Colonic mucosa (tissue), 4 donors: ENCODE data around the gene PGM3. TPM values are rescaled to one million over a fixed set of nuclear protein-coding genes. Genes with fewer than 3 reads are reported as not detected.

Experiments used
- DNase-seq: peaks from one replicate; pipeline ENCODE4 v3.0.0-alpha.2; 2020
- H3K27ac ChIP-seq: fragments of 200-600 bp; one replicate; pipeline ENCODE4 v1.8.0; 2021
- H3K27me3 ChIP-seq: fragments of 200-600 bp; one replicate; pipeline ENCODE4 v1.8.0; 2021
- H3K36me3 ChIP-seq: fragments of 200-600 bp; one replicate; pipeline ENCODE4 v1.8.0; 2021
- H3K4me1 ChIP-seq: fragments of 200-600 bp; one replicate; pipeline ENCODE4 v1.8.0; 2021; ENCODE audit warnings: mild to moderate bottlenecking
- H3K4me3 ChIP-seq: fragments of 200-600 bp; one replicate; pipeline ENCODE4 v1.8.0; 2021
- H3K9ac ChIP-seq, 2 donors: one replicate each; pipeline ENCODE4 v1.7.0; 2013; ENCODE audit warnings: control low read depth in 2 of 2, low read depth in 2 of 2, low read length in 2 of 2
- H3K9me3 ChIP-seq: fragments of 200-600 bp; one replicate; pipeline ENCODE4 v1.8.0; 2021
- CTCF ChIP-seq: fragments of 200-600 bp; IDR thresholded peaks from one replicate; pipeline ENCODE4 v1.8.0; 2022; ENCODE audit warnings: antibody characterized with exemption, mild to moderate bottlenecking
- intact Hi-C: fragments of 100-400 bp; cut with DNase I; formaldehyde crosslinking; loops from one replicate; pipeline ENCODE4 v1.14.1; 2022
- total RNA-seq, 2 donors: library from RNA; stranded (reverse); fragmentation: NEBNext Ultra II Directional in 1 of 2; extraction: Animal tissue kit (Norgen Biotek cat#: 25700) in 1 of 2; gene quantifications; one replicate each; pipeline ENCODE4 v1.2.1, GENCODE V29; 2021
- donor health status: healthy.
- donor health status: DM: no; HTN: no; CAD: no.
- donor health status: DM: no; HTN: no; CAD: no.

Gene PGM3
- total RNA-seq, 2 donors from 2014 or later: 52.8 to 57.0 TPM

GRCh38 chr6:83180426-83180950, 12.6 kb downstream of the PGM3 start:
- no peak overlapping the region for H3K9ac ChIP-seq
- peaks cover 3% of the 10 kb centered on the region for H3K36me3 ChIP-seq
- no peaks in the 10 kb centered on the region for H3K27me3 ChIP-seq
- no peak for DNase-seq
- no peak overlapping the region for H3K27ac ChIP-seq
- H3K4me3 ChIP-seq: no peak overlapping the region
- H3K4me1 ChIP-seq: no peaks in the 10 kb centered on the region
- TF ChIP-seq CTCF: no peak
- no peaks in the 10 kb centered on the region for H3K9me3 ChIP-seq
- intact Hi-C loops: no loop called here

DNA sequence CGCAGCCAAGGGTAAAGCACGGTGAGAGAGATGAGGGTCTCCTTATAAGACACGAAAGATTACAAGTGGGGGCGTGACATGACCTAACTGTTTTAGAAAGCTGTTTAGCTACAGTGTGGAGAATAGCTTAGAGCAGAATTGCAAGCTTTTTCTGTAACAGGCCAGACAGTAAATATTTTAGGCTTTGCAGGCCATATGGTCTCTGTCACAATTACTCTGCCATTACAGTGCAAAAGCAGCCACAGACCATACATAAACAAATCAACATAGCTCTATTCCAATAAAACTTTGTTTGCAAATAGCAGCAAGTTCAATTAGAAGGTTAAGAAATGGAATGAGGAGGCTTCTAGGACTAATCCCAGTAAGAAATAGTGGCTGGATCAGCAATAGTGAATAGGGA, 16.8 kb downstream of the PGM3 start:
- no peaks in the 10 kb centered on the region for H3K9me3 ChIP-seq
- intact Hi-C loops: no loop called here
- H3K27me3 ChIP-seq: no peaks in the 10 kb centered on the region
- H3K27ac ChIP-seq: no peak overlapping the region
- H3K4me3 ChIP-seq: no peak overlapping the region
- DNase-seq: no peak
- H3K36me3 ChIP-seq: peaks cover 12% of the 10 kb centered on the region
- no peak overlapping the region for H3K9ac ChIP-seq
- no peak for TF ChIP-seq CTCF
- H3K4me1 ChIP-seq: no peaks in the 10 kb centered on the region

DNA sequence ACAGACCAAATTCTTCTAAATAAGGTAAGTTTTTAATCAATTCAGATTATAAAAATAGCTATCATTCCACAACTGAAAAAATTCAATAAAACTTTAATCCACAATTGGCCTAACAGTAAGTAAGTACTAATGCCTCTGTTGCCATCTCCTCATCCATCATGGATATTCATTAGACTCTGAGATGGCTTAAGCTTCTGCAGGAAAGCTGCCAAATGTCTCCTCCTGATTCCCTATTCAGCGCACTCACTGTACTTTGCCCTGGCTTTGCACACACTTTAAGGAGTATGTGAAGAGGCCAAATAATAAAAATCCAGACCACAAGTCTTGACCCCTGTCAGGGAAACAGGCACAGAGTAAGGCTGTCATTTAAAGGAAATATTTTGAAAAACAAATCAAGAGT, 23.6 kb downstream of the PGM3 start:
- Histone ChIP-seq H3K27ac (no peak overlapping the region), H3K36me3 (peaks cover 35% of the 10 kb centered on the region)

GRCh38 chr6:83169106-83169505, 24.0 kb downstream of the PGM3 start:
- intact Hi-C loops: no loop called here
- no peak for DNase-seq
- Histone ChIP-seq H3K4me3 (no peak overlapping the region), H3K27ac (no peak overlapping the region), H3K27me3 (no peaks in the 10 kb centered on the region), H3K36me3 (peaks cover 35% of the 10 kb centered on the region), H3K9me3 (no peaks in the 10 kb centered on the region), H3K9ac (no peak overlapping the region), H3K4me1 (no peaks in the 10 kb centered on the region)
- no peak for TF ChIP-seq CTCF

More for the DNA sequence above, 23.6 kb downstream of the PGM3 start:
- intact Hi-C loops: no loop called here
- Histone ChIP-seq H3K9ac (no peak overlapping the region), H3K4me1 (no peaks in the 10 kb centered on the region), H3K27me3 (no peaks in the 10 kb centered on the region), H3K4me3 (no peak overlapping the region), H3K9me3 (no peaks in the 10 kb centered on the region)
- no peak for DNase-seq
- TF ChIP-seq CTCF: no peak

DNA sequence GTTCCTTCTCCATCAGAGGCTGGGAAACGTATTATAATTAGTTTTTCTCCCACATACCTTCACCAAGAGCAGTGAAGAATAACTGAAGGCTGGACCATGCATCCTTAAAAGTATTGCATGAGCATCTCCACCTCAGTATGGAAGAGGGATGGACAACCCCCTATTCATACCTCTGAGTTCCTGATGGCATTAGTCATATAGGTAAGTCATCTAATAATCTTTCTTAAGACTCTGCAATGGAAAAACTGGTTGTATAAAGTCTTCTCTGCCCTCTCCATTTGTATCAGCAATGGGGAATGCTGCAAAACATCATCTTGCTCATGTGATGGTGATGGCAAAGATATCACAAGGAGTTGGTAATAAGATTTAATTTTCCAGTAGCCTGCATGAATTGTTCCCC, 24.5 kb downstream of the PGM3 start:
- Histone ChIP-seq H3K9me3 (no peaks in the 10 kb centered on the region), H3K36me3 (peaks cover 35% of the 10 kb centered on the region), H3K27me3 (no peaks in the 10 kb centered on the region), H3K9ac (no peak overlapping the region), H3K4me1 (no peaks in the 10 kb centered on the region), H3K4me3 (no peak overlapping the region), H3K27ac (no peak overlapping the region)
- no peak for DNase-seq
- intact Hi-C loops: no loop called here
- no peak for TF ChIP-seq CTCF
